A673 (cell line): ENCODE results near the gene SLC25A21. TPM values are rescaled to one million over a fixed set of nuclear protein-coding genes. Genes with fewer than 3 reads are reported as not detected.

Experiments used
- BruUV-seq: library from RNA; stranded (reverse); fragments of 400-500 nt; replicated peaks from 2 replicates; lab custom pipeline; 2021; lab: Mats Ljungman, UMichigan
- CTCF ChIA-PET: fragments of 300-600 bp; sonication (Branson Sonifier 250); formaldehyde crosslinking; loops from one replicate; lab custom pipeline; 2022; ENCODE audit warnings: antibody characterized with exemption; lab: Charles Lee
- POLR2A ChIA-PET: fragments of 300-600 bp; sonication (Branson Sonifier 250); formaldehyde crosslinking; loops from one replicate; lab custom pipeline; 2022; ENCODE audit warnings: antibody characterized with exemption; ENCODE audit not compliant: low non-redundant PET; lab: Charles Lee
- DNase-seq: peaks from one replicate; pipeline ENCODE4 v3.0.0-alpha.2; 2015; ENCODE audit warnings: low spot score
- H3K27ac ChIP-seq: fragments of 200-600 bp; sonication (generic); 2 replicates; pipeline ENCODE4 v1.5.1; 2016; ENCODE audit warnings: mixed run types, low read depth, mild to moderate bottlenecking, mixed read lengths, antibody characterized with exemption, low read length; ENCODE audit not compliant: poor library complexity, severe bottlenecking
- H3K27me3 ChIP-seq: fragments of 200-600 bp; sonication (generic); replicated peaks from 2 replicates; pipeline ENCODE4 v1.6.1; 2017; ENCODE audit warnings: mixed run types, low read depth, mild to moderate bottlenecking, mixed read lengths, antibody characterized with exemption, low read length; ENCODE audit not compliant: insufficient read depth, poor library complexity
- H3K36me3 ChIP-seq: fragments of 200-600 bp; sonication (generic); 2 replicates; pipeline ENCODE4 v1.6.1; 2016; ENCODE audit warnings: mixed run types, mild to moderate bottlenecking, mixed read lengths, antibody characterized with exemption, low read length; ENCODE audit not compliant: insufficient read depth, poor library complexity, severe bottlenecking
- H3K4me1 ChIP-seq: fragments of 200-600 bp; sonication (generic); 2 replicates; pipeline ENCODE4 v1.6.1; 2017; ENCODE audit warnings: mixed run types, mild to moderate bottlenecking, mixed read lengths, antibody characterized with exemption, low read length; ENCODE audit not compliant: insufficient read depth, poor library complexity, severe bottlenecking
- H3K4me3 ChIP-seq: fragments of 200-600 bp; sonication (generic); 2 replicates; pipeline ENCODE4 v1.5.1; 2016; ENCODE audit warnings: low read depth, mixed run types, mild to moderate bottlenecking, mixed read lengths, low read length; ENCODE audit not compliant: poor library complexity, severe bottlenecking
- H3K9me3 ChIP-seq: fragments of 200-600 bp; sonication (generic); 2 replicates; pipeline ENCODE4 v1.6.1; 2016; ENCODE audit warnings: mixed run types, low read depth, mild to moderate bottlenecking, mixed read lengths, antibody characterized with exemption, low read length; ENCODE audit not compliant: poor library complexity, severe bottlenecking
- EZH2 ChIP-seq: fragments of 200-600 bp; sonication (generic); IDR thresholded peaks from 2 replicates; pipeline ENCODE4 v1.6.1; 2017; ENCODE audit warnings: borderline replicate concordance, low read depth, mild to moderate bottlenecking, mixed read lengths, antibody characterized with exemption, low read length; ENCODE audit not compliant: poor library complexity, severe bottlenecking
- intact Hi-C: fragments of 100-400 bp; cut with micrococcal nuclease; formaldehyde crosslinking; loops from one replicate; pipeline ENCODE4 v1.10.0; 2022; ENCODE audit not compliant: unreplicated experiment
- total RNA-seq: library from RNA; stranded (reverse); gene quantifications from 2 replicates; pipeline ENCODE4 v1.2.3, GENCODE V29; 2021
- TF ChIP-seq, protein P1 (sequence below): fragments of 300-800, 200-600 bp; sonication (generic); conservative IDR thresholded peaks from 2 replicates; pipeline ENCODE4 v1.5.1; 2017; ENCODE audit warnings: low read depth, mild to moderate bottlenecking, antibody characterized with exemption, low read length, moderate library complexity, mixed read lengths

Gene SLC25A21
- total RNA-seq, 1 experiment from 2014 or later, result 4.7 TPM

DNA sequence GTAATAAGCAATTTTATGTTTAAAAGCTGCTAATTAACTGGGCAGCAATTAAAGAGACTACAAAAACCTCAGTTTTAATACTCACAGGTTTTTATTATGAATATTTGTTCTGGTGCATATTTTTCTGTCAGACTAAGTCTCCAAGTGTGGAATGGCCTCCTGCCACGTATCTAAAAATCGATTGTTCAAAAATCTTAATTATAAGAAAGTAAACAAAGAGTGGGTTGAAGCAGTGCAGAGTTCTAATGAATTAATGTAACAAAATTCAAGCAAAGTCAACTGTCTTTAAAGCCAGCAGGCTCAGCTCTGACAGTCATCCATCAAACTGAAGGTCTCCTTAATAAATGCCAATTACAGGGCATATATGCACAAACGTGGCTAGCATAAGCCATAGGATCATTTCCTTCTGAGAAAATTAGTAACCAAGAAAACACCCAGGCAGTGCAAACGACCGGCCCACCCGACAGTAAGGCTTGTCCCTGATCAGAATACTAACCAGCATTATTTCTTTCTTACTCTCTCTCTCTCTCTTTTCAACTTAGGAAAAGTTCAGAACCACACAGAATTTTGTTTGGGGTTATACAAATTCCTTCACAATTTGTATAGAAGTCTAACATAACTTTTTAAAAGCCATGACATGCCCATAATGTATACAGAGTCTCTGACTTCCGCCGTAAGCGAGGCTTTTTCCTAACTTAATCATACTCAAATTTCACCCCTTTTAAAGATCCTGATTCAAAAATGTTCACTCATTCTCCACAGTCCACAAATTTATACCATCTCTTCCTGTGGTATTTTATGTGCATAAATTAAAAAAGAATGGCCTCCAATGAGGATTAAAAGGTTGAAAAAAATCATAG lies 83.8 kb downstream of the SLC25A21 start:
- H3K4me1 ChIP-seq, result peaks cover 49% of the 10 kb centered on the region
- H3K27ac ChIP-seq, result peak overlapping the region; percentile 67
- ChIA-PET CTCF (no interaction called here), POLR2A (no interaction called here)
- H3K4me3 ChIP-seq, result no peak overlapping the region
- no peaks in the 10 kb centered on the region for H3K27me3 ChIP-seq
- no TSS peak for BruUV-seq
- H3K36me3 ChIP-seq, result no peaks in the 10 kb centered on the region
- TF ChIP-seq EZH2, result no peak
- TF ChIP-seq, protein P1, sequence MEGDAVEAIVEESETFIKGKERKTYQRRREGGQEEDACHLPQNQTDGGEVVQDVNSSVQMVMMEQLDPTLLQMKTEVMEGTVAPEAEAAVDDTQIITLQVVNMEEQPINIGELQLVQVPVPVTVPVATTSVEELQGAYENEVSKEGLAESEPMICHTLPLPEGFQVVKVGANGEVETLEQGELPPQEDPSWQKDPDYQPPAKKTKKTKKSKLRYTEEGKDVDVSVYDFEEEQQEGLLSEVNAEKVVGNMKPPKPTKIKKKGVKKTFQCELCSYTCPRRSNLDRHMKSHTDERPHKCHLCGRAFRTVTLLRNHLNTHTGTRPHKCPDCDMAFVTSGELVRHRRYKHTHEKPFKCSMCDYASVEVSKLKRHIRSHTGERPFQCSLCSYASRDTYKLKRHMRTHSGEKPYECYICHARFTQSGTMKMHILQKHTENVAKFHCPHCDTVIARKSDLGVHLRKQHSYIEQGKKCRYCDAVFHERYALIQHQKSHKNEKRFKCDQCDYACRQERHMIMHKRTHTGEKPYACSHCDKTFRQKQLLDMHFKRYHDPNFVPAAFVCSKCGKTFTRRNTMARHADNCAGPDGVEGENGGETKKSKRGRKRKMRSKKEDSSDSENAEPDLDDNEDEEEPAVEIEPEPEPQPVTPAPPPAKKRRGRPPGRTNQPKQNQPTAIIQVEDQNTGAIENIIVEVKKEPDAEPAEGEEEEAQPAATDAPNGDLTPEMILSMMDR, result no peak
- DNase-seq, result peak; percentile 85
- no peaks in the 10 kb centered on the region for H3K9me3 ChIP-seq
- intact Hi-C loops, result no loop called here

- DNase-seq, result no peak
- no peak for TF ChIP-seq EZH2
- TF ChIP-seq, protein P1, result no peak
- intact Hi-C loops, result no loop called here
- Histone ChIP-seq H3K27ac (peak overlapping the region; percentile 67), H3K27me3 (no peaks in the 10 kb centered on the region), H3K9me3 (no peaks in the 10 kb centered on the region), H3K4me3 (no peak overlapping the region), H3K4me1 (peaks cover 53% of the 10 kb centered on the region), H3K36me3 (no peaks in the 10 kb centered on the region)
- ChIA-PET CTCF (no interaction called here), POLR2A (no interaction called here)
- no TSS peak for BruUV-seq
Observed at GRCh38 chr14:37087520-37087919, 84.9 kb downstream of the SLC25A21 start.

DNA sequence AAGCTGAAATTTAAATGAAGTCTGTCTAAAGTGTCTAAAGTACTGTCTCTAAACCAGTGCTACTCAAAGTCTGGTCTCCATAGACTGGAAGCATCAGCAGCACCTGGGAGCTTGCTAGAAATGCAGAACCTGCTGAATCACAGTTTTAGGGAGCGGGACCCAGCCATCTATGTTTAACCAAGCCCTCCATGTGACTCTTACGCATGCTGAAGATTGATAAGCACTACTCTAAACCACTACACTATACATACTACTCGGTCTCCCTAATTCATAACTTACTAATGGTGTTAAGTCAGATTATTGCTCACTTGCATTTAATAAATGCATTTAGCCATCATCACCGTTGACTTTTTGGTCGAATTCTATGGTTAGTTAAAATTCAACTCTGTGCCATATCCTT lies 88.8 kb downstream of the SLC25A21 start:
- Histone ChIP-seq H3K9me3 (no peaks in the 10 kb centered on the region), H3K4me1 (peaks cover 34% of the 10 kb centered on the region), H3K36me3 (no peaks in the 10 kb centered on the region), H3K27ac (no peak overlapping the region), H3K27me3 (no peaks in the 10 kb centered on the region), H3K4me3 (no peak overlapping the region)
- ChIA-PET CTCF (no interaction called here), POLR2A (no interaction called here)
- DNase-seq, result no peak
- intact Hi-C loops, result no loop called here
- no TSS peak for BruUV-seq
- TF ChIP-seq EZH2, result no peak
- TF ChIP-seq, protein P1, result no peak
